A549 (cell line): ENCODE results near the gene SHKBP1. TPM values are rescaled to one million over a fixed set of nuclear protein-coding genes. Genes with fewer than 3 reads are reported as not detected.

Source experiments
- ATAC-seq, 2 experiments: fragments of 200-7000 bp in 1 of 2; fragments of >200 bp in 1 of 2; cut with Nextera tagmentation in 1 of 2; cut with Tn5 transposase in 1 of 2; 3 replicates each; pipeline versions ENCODE4 v1.8.0 to v1.9.1; 2018 to 2020; ENCODE audit warnings: mild to moderate bottlenecking in 1 of 2, moderate library complexity in 1 of 2
- CTCF ChIA-PET: fragments of 300-600 bp; sonication (Branson Sonifier 250); formaldehyde crosslinking; extraction: SDS; loops from one replicate; lab custom pipeline; 2021; ENCODE audit warnings: antibody characterized with exemption, inconsistent platforms; lab: Yijun Ruan, JAX
- POLR2A ChIA-PET: fragments of 350-600 bp; formaldehyde crosslinking; extraction: SDS; loops from one replicate; lab custom pipeline; 2021; ENCODE audit warnings: antibody characterized with exemption, inconsistent platforms; lab: Yijun Ruan, JAX
- DNase-seq, 2 experiments: peaks; one replicate each; pipeline versions ENCODE4 v3.0.0 to v3.0.0-alpha.2; 2011 to 2016; ENCODE audit warnings: low read depth in 1 of 2, low spot score in 1 of 2
- FAIRE-seq: peaks from 2 replicates; lab custom pipeline; 2011; peaks lifted over from hg19 to GRCh38; lab: Jason Lieb, UNC
- H3K27ac ChIP-seq, 2 experiments: fragments of >200 bp; sonication (Bioruptor Twin); formaldehyde crosslinking; 3 replicates each; pipeline ENCODE4 v1.5.1; 2016 to 2017
- H3K4me1 ChIP-seq: fragments of >200 bp; sonication (Bioruptor Twin); formaldehyde crosslinking; 3 replicates; pipeline ENCODE4 v1.6.1; 2016
- H3K4me2 ChIP-seq: fragments of >200 bp; sonication (Bioruptor Twin); formaldehyde crosslinking; 3 replicates; pipeline ENCODE4 v1.6.1; 2016
- H3K4me3 ChIP-seq: fragments of >200 bp; sonication (Bioruptor Twin); formaldehyde crosslinking; 3 replicates; pipeline ENCODE4 v1.5.1; 2016
- H3K9me3 ChIP-seq: fragments of >200 bp; sonication (Bioruptor Twin); formaldehyde crosslinking; 3 replicates; pipeline ENCODE4 v1.6.1; 2016
- BHLHE40 ChIP-seq: IDR thresholded peaks from 2 replicates; pipeline ENCODE4 v1.6.1; 2012; ENCODE audit warnings: low read depth, low read length, inconsistent platforms
- CEBPB ChIP-seq, 2 experiments: fragments of >200 bp in 1 of 2; sonication (Bioruptor Twin) in 1 of 2; formaldehyde crosslinking in 1 of 2; IDR thresholded peaks; 2 replicates each; pipeline ENCODE4 v1.6.1; 2012 to 2016
- CHD2 ChIP-seq: fragments of 150-350 bp; IDR thresholded peaks from 2 replicates; pipeline ENCODE4 v1.6.1; 2014; ENCODE audit warnings: low read length; ENCODE audit not compliant: partially characterized antibody
- EP300 ChIP-seq, 2 experiments: fragments of >200 bp; sonication (Bioruptor Twin); formaldehyde crosslinking; IDR thresholded peaks; 2 replicates in 1 of 2; 3 replicates in 1 of 2; pipeline ENCODE4 v1.6.1; 2016 to 2017
- FOSL2 ChIP-seq, 2 experiments: fragments of 450-650 bp in 1 of 2; fragments of >200 bp in 1 of 2; sonication (Bioruptor Twin) in 1 of 2; formaldehyde crosslinking; IDR thresholded peaks; 2 replicates each; pipeline versions ENCODE4 v1.5.0 to v1.6.1; 2016 to 2020; ENCODE audit warnings: mild to moderate bottlenecking in 1 of 2, moderate library complexity in 1 of 2
- HDAC2 ChIP-seq: fragments of 200-600 bp; sonication (generic); IDR thresholded peaks from 2 replicates; pipeline ENCODE4 v1.6.1; 2016
- HOXA7 ChIP-seq: fragments of 250-450 bp; sonication (Bioruptor Pico); IDR thresholded peaks from 2 replicates; pipeline ENCODE4 v1.5.0; 2020; ENCODE audit warnings: mild to moderate bottlenecking, moderate library complexity
- JUN ChIP-seq, 2 experiments: fragments of >200 bp; sonication (Bioruptor Twin); formaldehyde crosslinking; IDR thresholded peaks; 2 replicates in 1 of 2; 3 replicates in 1 of 2; pipeline ENCODE4 v1.6.1; 2016 to 2017
- NFE2L2 ChIP-seq: fragments of 150-350 bp; conservative IDR thresholded peaks from 2 replicates; pipeline ENCODE4 v1.6.1; 2014; ENCODE audit warnings: low read length
- NR3C1 ChIP-seq: fragments of >200 bp; sonication (Bioruptor Twin); formaldehyde crosslinking; IDR thresholded peaks from 3 replicates; pipeline ENCODE4 v1.6.1; 2017
- PHF8 ChIP-seq: fragments of 200-600 bp; sonication (generic); IDR thresholded peaks from 2 replicates; pipeline ENCODE4 v1.6.1; 2016; ENCODE audit warnings: low read depth, mild to moderate bottlenecking, antibody characterized with exemption, moderate library complexity, borderline replicate concordance
- RAD21 ChIP-seq, 2 experiments: fragments of >200 bp in 1 of 2; sonication (Bioruptor Twin) in 1 of 2; formaldehyde crosslinking in 1 of 2; IDR thresholded peaks in 1 of 2; conservative IDR thresholded peaks in 1 of 2; 2 replicates in 1 of 2; 3 replicates in 1 of 2; pipeline ENCODE4 v1.6.1; 2012 to 2018; ENCODE audit warnings: inconsistent platforms in 1 of 2
- RCOR1 ChIP-seq: fragments of 150-350 bp; IDR thresholded peaks from 2 replicates; pipeline ENCODE4 v1.6.1; 2014; ENCODE audit warnings: antibody characterized with exemption, low read length, low read depth
- RFX5 ChIP-seq: fragments of 450-650 bp; IDR thresholded peaks from 2 replicates; pipeline ENCODE4 v1.7.1; 2014; ENCODE audit warnings: antibody characterized with exemption, mild to moderate bottlenecking, moderate library complexity
- SMC3 ChIP-seq: fragments of >200 bp; sonication (Bioruptor Twin); formaldehyde crosslinking; IDR thresholded peaks from 3 replicates; pipeline ENCODE4 v1.6.1; 2018; ENCODE audit warnings: inconsistent platforms
- WGBS: methylation state at CpG from one replicate; pipeline ENCODE4 v1.1.6; 2017; ENCODE audit errors: missing lambda C conversion rate; 5-methylcytosine and 5-hydroxymethylcytosine counted together
- polyA plus RNA-seq, 4 experiments: library from polyadenylated mRNA; depleted of rRNA in 3 of 4; stranded (reverse); fragments of >200 nt; fragmentation: RNase III in 1 of 4; extraction: RNeasy Plus Mini Kit Qiagen cat#74134 plus additional on column Dnase treatment in 1 of 4; gene quantifications; 2 replicates in 3 of 4; 3 replicates in 1 of 4; pipeline ENCODE4 v1.2.3, GENCODE V29; 2011 to 2017
- TF ChIP-seq, protein P1 (sequence below): fragments of 150-350 bp; IDR thresholded peaks from 2 replicates; pipeline ENCODE4 v1.6.1; 2014; ENCODE audit warnings: low read depth, mild to moderate bottlenecking, low read length
- TF ChIP-seq, protein P2 (sequence below): fragments of >200 bp; sonication (Bioruptor Twin); formaldehyde crosslinking; IDR thresholded peaks from 3 replicates; pipeline ENCODE4 v1.5.1; 2016
- TF ChIP-seq, protein P3 (sequence below): fragments of 250-450 bp; sonication (Bioruptor Pico); IDR thresholded peaks from 2 replicates; pipeline ENCODE4 v1.5.0; 2021; ENCODE audit warnings: mild to moderate bottlenecking, moderate library complexity, borderline replicate concordance
- TF ChIP-seq, protein P4 (sequence below): fragments of 200-600 bp; sonication (generic); IDR thresholded peaks from 2 replicates; pipeline ENCODE4 v1.6.1; 2016; ENCODE audit warnings: antibody characterized with exemption, mild to moderate bottlenecking, moderate library complexity
- TF ChIP-seq, protein P5 (sequence below): IDR thresholded peaks from 2 replicates; pipeline ENCODE4 v1.6.1; 2012

The SHKBP1 gene
- polyA plus RNA-seq, 2 of the 4 experiments (the other 2 are of a cell fraction): 75.2 to 123 TPM

DNA sequence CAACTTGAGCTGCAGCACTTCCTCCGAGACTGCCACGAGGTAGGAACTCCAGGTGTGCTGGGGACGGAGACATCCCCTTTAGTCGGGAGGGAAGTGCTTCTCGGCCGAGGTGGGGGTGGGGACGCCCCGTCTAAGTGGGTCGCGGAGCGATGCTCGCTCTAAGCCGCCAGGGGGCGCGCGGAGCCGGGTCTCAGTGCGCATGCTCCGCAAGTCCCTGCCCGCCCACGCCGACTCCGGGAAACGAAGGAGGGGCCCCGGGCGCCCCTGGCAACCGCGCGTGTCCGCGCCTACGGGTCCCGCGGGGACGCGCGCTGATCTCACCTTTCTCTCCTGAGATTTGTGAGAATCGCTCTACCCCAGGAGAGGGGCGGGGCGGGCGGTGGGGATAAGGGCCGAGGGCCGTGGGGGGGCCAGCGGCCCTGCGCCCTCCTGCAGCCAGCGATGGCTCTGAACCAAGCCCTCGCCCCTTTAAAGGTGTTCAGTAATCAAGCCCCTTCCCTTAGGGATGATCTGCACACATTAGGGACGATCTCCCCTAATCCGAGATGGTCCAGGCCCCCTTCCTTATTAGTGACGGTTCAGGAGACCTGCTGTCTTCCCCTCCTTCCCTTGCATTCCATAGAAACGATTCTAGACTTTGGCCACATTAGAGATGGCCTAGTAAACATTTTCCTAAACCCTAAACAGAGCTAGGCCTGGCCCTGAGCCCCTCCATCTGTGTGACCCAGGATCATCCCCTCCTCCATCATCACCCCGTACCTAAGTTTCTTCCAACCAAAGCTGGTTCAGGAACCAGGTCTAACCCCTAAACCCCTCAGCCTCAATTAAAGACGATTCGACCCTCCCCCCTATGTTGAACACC lies 47.3 kb upstream of the SHKBP1 start:
- POLR2A ChIA-PET: interaction anchor here (1.2 kb wide), 1 partner anchor 66 kb away, joined by 5 read pairs; no protein-coding TSS in a partner anchor
- TF ChIP-seq, protein P1, sequence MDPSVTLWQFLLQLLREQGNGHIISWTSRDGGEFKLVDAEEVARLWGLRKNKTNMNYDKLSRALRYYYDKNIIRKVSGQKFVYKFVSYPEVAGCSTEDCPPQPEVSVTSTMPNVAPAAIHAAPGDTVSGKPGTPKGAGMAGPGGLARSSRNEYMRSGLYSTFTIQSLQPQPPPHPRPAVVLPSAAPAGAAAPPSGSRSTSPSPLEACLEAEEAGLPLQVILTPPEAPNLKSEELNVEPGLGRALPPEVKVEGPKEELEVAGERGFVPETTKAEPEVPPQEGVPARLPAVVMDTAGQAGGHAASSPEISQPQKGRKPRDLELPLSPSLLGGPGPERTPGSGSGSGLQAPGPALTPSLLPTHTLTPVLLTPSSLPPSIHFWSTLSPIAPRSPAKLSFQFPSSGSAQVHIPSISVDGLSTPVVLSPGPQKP: no peak
- TF ChIP-seq, protein P2, sequence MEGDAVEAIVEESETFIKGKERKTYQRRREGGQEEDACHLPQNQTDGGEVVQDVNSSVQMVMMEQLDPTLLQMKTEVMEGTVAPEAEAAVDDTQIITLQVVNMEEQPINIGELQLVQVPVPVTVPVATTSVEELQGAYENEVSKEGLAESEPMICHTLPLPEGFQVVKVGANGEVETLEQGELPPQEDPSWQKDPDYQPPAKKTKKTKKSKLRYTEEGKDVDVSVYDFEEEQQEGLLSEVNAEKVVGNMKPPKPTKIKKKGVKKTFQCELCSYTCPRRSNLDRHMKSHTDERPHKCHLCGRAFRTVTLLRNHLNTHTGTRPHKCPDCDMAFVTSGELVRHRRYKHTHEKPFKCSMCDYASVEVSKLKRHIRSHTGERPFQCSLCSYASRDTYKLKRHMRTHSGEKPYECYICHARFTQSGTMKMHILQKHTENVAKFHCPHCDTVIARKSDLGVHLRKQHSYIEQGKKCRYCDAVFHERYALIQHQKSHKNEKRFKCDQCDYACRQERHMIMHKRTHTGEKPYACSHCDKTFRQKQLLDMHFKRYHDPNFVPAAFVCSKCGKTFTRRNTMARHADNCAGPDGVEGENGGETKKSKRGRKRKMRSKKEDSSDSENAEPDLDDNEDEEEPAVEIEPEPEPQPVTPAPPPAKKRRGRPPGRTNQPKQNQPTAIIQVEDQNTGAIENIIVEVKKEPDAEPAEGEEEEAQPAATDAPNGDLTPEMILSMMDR: peak; percentile 99
- TF ChIP-seq, protein P3, sequence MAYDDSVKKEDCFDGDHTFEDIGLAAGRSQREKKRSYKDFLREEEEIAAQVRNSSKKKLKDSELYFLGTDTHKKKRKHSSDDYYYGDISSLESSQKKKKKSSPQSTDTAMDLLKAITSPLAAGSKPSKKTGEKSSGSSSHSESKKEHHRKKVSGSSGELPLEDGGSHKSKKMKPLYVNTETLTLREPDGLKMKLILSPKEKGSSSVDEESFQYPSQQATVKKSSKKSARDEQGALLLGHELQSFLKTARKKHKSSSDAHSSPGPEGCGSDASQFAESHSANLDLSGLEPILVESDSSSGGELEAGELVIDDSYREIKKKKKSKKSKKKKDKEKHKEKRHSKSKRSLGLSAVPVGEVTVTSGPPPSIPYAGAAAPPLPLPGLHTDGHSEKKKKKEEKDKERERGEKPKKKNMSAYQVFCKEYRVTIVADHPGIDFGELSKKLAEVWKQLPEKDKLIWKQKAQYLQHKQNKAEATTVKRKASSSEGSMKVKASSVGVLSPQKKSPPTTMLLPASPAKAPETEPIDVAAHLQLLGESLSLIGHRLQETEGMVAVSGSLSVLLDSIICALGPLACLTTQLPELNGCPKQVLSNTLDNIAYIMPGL (CRISPR knock-in tag): no peak
- TF ChIP-seq EP300 (IDR thresholded peaks at IDR 0.05): 0 out of 5 replicates have a peak, but pooled peaks of 1 of the 2 experiments have one; percentile 17
- TF ChIP-seq CEBPB (IDR thresholded peaks at IDR 0.05): no peak
- TF ChIP-seq HDAC2: no peak
- 0 out of 2 replicates have a peak, but pooled peaks have one; percentile 62 for TF ChIP-seq RFX5
- no peak for TF ChIP-seq RCOR1
- TF ChIP-seq NR3C1: no peak
- TF ChIP-seq RAD21 (conservative IDR thresholded peaks at IDR 0.05 in 1 of 2, IDR thresholded peaks at IDR 0.05 in 1 of 2): peak; percentile 43 to 72; a peak in 4 of 5 replicates
- peak; percentile 43 for TF ChIP-seq CHD2
- TF ChIP-seq, protein P4, sequence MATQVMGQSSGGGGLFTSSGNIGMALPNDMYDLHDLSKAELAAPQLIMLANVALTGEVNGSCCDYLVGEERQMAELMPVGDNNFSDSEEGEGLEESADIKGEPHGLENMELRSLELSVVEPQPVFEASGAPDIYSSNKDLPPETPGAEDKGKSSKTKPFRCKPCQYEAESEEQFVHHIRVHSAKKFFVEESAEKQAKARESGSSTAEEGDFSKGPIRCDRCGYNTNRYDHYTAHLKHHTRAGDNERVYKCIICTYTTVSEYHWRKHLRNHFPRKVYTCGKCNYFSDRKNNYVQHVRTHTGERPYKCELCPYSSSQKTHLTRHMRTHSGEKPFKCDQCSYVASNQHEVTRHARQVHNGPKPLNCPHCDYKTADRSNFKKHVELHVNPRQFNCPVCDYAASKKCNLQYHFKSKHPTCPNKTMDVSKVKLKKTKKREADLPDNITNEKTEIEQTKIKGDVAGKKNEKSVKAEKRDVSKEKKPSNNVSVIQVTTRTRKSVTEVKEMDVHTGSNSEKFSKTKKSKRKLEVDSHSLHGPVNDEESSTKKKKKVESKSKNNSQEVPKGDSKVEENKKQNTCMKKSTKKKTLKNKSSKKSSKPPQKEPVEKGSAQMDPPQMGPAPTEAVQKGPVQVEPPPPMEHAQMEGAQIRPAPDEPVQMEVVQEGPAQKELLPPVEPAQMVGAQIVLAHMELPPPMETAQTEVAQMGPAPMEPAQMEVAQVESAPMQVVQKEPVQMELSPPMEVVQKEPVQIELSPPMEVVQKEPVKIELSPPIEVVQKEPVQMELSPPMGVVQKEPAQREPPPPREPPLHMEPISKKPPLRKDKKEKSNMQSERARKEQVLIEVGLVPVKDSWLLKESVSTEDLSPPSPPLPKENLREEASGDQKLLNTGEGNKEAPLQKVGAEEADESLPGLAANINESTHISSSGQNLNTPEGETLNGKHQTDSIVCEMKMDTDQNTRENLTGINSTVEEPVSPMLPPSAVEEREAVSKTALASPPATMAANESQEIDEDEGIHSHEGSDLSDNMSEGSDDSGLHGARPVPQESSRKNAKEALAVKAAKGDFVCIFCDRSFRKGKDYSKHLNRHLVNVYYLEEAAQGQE: peak; percentile 13; the same call in 1 of the 2 replicates
- TF ChIP-seq NFE2L2: no peak
- TF ChIP-seq, protein P5, sequence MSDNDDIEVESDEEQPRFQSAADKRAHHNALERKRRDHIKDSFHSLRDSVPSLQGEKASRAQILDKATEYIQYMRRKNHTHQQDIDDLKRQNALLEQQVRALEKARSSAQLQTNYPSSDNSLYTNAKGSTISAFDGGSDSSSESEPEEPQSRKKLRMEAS: peak; percentile 75
- TF ChIP-seq JUN (IDR thresholded peaks at IDR 0.05): peak in 1 of 2 experiments; percentile 65; a peak in 3 of 5 replicates
- TF ChIP-seq BHLHE40: no peak
- no peak for TF ChIP-seq PHF8
- TF ChIP-seq FOSL2 (IDR thresholded peaks at IDR 0.05): no peak
- no peak for TF ChIP-seq FOSL2 (CRISPR knock-in tag; IDR thresholded peaks at IDR 0.05)
- TF ChIP-seq SMC3: peak; percentile 94
- TF ChIP-seq HOXA7 (CRISPR knock-in tag): no peak
- H3K4me3 ChIP-seq: peak overlapping the region; percentile 50
- CTCF ChIA-PET: interaction anchor here (0.6 to 58.9 kb wide), 46 partner anchors 8 to 902 kb away, joined by 3 to 2247 read pairs (median 4); partner anchors contain the start of genes BLVRB, LTBP4 and SERTAD1
- ATAC-seq: peak; percentile 37 to 78
- peak overlapping the region; percentile 76 for H3K4me2 ChIP-seq
- FAIRE-seq: peak; percentile 96
- peak; percentile 94 to 100 for DNase-seq
- peaks cover 18% of the 10 kb centered on the region for H3K4me1 ChIP-seq
- H3K9me3 ChIP-seq: no peaks in the 10 kb centered on the region
- 5% methylated on average over 46 of the region's 54 CpGs for WGBS
- H3K27ac ChIP-seq: peak overlapping the region; percentile 55 to 79
